HG03039 (cell line): ENCODE measurements around the gene KLHL17.

Experiments
- ATAC-seq: cut with Tn5 transposase; IDR thresholded peaks from one replicate; pipeline ENCODE4 v1.9.1; 2021; ENCODE audit warnings: mild to moderate bottlenecking, moderate library complexity; ENCODE audit not compliant: unreplicated experiment

The KLHL17 gene

DNA sequence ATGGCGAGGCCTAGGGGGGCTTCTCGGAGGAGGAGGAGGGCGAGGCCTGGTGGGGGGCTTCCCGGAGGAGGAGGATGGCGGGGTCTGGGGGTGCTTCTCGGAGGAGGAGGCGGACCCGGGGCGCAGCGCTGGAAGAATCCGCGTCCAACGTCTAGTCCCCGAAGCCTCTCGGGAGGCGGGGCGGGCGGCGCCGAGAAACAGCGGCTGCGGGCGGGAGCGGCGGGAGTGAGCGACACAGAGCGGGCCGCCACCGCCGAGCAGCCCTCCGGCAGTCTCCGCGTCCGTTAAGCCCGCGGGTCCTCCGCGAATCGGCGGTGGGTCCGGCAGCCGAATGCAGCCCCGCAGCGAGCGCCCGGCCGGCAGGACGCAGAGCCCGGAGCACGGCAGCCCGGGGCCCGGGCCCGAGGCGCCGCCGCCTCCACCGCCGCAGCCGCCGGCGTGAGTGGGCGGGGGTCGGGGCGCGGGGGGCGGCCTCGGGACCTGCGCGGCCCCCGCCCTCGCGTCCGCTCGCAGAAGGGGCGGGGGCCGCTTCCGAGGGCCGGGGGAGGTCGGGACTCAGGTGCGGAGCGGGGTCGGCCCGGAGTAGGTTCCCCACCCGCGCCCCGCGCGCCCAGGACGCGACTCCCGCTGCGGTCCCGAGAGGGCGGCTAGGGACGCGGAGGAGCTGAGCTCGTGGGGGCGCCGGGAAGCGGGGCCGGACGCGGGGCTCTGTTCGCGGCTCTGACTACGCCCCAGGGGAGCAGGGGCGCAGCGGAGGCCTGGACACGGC is at the start of gene KLHL17:
Gene KLHL17 (plus strand): TSS at position 222 of the 769 bp plus-strand sequence. CDS start 110 bp downstream, at position 332.
- no peak for ATAC-seq

DNA sequence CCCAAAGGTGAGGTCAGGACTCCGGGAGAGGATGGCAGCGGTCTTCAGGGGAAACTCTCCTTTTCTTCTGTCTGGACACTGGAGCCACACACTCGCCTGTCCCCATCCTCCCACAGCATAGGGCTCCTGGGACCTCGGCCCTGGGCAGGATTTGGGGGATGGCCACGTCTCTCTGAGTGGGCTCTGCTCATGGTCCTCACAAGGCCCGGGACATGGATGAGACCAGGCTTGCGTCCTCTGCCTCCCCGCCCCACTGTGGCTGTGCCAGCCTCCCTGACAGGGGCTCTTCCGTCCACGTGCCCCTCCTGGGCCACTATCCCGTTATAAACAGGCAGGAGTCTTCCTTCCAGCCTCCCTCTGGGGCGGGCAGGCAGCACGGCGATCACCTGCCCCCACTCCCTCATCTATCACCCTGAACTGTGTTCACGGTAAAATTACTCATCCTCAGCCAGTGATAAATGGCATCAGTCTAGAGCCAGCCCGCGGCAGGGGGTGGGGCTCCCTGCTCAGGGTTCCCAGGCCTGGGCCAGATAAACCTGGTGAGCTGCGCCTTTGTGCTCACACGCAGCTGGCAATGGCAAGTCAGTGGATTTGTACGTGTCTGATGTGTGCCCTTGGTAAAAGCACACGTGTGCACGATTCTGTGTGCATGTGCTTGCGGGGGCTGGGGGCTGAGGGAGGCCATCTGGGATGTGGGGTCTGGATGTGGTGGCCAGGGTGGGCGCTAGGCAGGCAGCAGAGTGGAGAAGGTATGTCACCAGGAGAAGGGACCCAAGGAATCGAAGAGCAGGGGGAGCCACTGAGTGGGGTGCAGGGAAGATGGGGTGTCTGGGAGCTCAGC is 49.3 kb upstream of the KLHL17 start:
- ATAC-seq = no peak

- no peak for ATAC-seq
Observed at GRCh38 chr1:911875-912739, 48.3 kb upstream of the KLHL17 start.

DNA sequence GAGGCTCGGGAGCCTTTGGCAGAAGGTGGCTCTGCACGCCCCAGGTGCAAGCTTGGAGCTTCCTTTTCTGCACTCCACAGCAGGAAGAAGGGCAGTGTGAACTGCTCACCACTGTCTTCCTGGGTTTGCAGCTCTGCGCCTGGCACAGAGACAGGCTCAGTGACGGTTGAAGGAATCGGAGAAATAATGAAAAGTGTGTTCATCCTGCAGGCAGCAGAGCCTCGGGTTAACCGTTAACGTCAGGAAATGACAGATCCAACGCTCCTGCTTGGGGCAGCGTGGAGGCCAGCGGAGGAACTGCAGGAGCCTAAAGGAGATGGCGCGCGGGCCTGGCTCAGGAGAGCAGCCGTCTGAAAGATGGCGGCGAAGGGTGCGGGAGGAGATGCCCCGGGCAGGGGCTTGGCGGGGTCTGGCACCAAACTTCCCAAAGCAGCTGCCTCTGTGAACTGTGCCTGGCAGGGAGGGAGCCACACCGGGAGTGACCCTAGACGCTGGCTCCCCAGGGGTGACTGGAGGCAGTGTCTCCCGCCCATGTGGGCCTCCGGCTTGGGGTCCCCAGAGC is 47.6 kb upstream of the KLHL17 start:
- ATAC-seq = no peak

GRCh38 chr1:913491-914130 is 46.8 kb upstream of the KLHL17 start:
- ATAC-seq = no peak

DNA sequence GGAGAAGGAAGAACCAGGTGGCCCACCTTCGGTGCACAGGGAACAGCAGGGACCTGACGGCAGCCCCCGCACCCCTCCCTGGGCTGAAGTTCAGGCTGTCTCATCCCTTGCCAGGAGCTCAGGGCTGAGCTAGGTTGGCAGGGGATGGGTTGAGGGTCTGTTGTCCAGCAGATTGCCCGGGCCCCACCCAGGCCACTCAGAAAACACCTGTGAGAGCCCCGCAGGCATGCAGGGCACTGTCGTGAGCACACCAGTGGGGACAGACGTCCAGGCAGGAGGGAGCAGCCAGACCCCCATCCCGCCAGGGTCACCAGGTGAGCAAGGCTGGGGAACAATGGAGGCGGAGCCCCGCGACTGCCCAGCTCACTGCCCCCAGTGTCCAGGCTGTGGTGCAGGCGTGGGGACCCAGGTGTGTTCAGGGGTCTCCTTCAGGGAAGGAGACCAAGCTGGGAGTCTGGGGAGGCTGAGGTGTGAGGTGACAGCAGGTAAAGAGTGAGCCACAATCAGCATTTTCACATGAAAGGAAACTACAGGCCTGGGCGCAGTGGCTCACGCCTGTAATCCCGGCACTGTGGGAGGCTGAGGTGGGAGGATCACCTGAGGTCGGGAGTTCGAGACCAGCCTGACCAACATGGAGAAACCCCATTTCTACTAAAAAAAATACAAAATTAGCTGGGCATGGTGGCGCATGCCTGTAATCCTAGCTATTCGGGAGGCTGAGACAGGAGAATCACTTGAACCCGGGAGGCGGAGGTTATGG is 46.1 kb upstream of the KLHL17 start:
- no peak for ATAC-seq

GRCh38 chr1:914891-915280 is 45.5 kb upstream of the KLHL17 start:
- no peak for ATAC-seq

GRCh38 chr1:915295-916172 is 44.9 kb upstream of the KLHL17 start:
- no peak for ATAC-seq

GRCh38 chr1:916173-917075 is 44.0 kb upstream of the KLHL17 start:
- ATAC-seq = no peak

GRCh38 chr1:917076-917459 is 43.3 kb upstream of the KLHL17 start:
- ATAC-seq = no peak

GRCh38 chr1:917466-918091 is 42.8 kb upstream of the KLHL17 start:
- no peak for ATAC-seq

DNA sequence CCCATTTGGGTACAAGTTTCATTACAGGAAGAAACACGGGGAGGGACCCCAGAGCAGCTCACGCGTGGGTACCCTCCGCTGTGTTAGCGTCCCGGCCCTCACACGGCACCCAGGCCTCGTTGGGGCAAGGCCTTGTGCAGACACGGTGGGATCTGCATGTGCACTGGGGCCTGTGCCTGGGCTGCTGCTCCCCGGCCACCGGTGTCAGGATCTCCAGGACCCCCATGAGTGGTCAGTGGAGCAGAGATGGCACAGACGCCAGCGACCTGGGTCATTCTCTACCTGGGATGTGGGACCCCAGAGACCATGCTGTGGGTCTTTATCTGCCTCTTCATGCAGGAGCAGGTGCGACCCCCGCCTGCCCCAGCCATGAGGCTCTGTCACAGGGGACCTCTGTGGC is 42.0 kb upstream of the KLHL17 start:
- no peak for ATAC-seq

DNA sequence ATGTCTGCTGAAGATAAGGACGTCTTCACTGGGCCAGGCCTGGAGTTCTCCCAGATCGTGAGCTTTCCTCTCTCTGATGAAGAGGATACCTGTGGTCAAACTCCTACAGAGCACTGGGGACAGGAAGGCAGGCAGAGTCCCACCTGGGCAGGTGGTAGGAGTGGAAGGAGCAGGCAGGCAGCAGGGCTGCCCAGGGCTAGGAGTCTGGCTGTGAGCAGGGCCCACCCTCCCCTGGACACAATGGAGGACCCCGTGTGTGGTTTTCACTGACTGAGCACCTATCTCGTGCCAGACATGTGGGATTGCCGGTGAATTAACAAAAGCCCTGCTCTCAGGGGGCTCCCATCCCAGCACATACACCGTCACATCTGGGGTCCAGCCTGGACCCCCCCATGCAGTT is 41.5 kb upstream of the KLHL17 start:
- no peak for ATAC-seq

- ATAC-seq = no peak
Observed at GRCh38 chr1:919271-919872, 41.0 kb upstream of the KLHL17 start.

GRCh38 chr1:920010-920409 is 40.4 kb upstream of the KLHL17 start:
- ATAC-seq = no peak

- no peak for ATAC-seq
Observed at GRCh38 chr1:920521-920920, 39.9 kb upstream of the KLHL17 start.
